Mesendoderm (in vitro differentiated cells): ENCODE measurements around the gene SOCS7.
"Not testable (repeated sequence)": the region's sequence is repeated elsewhere in the genome, so short reads cannot be mapped to it uniquely, and the experiment has no call there.

Experiments used
- DNase-seq: peaks from one replicate; pipeline ENCODE4 v3.0.0; 2013
- H2AK5ac ChIP-seq: 2 replicates; pipeline ENCODE4 v1.6.1; 2013; ENCODE audit warnings: low read length, inconsistent platforms
- H2BK120ac ChIP-seq: 2 replicates; pipeline ENCODE4 v1.6.1; 2013; ENCODE audit warnings: low read depth, mild to moderate bottlenecking, low read length, moderate library complexity, mixed read lengths
- H2BK15ac ChIP-seq: replicated peaks from 2 replicates; pipeline ENCODE4 v1.6.1; 2013; ENCODE audit warnings: low read depth, mild to moderate bottlenecking, moderate library complexity
- H2BK5ac ChIP-seq: 2 replicates; pipeline ENCODE4 v1.6.1; 2013; ENCODE audit warnings: low read length, inconsistent platforms
- H3K18ac ChIP-seq: 2 replicates; pipeline ENCODE4 v1.6.1; 2013; ENCODE audit warnings: mild to moderate bottlenecking, low read length, mixed read lengths
- H3K23ac ChIP-seq: one replicate; pipeline ENCODE4 v1.6.1; 2013; ENCODE audit warnings: low read length
- H3K27ac ChIP-seq: 2 replicates; pipeline ENCODE4 v1.5.1; 2013; ENCODE audit warnings: low read depth, mild to moderate bottlenecking, inconsistent platforms, low read length, moderate library complexity
- H3K27me3 ChIP-seq: 2 replicates; pipeline ENCODE4 v1.6.1; 2013; ENCODE audit warnings: low read length, control low read depth, mild to moderate bottlenecking, inconsistent platforms; ENCODE audit not compliant: insufficient read depth, poor library complexity
- H3K36me3 ChIP-seq: 2 replicates; pipeline ENCODE4 v1.6.1; 2013; ENCODE audit warnings: low read length, inconsistent platforms; ENCODE audit not compliant: control insufficient read depth, insufficient read depth
- H3K4ac ChIP-seq: one replicate; pipeline ENCODE4 v1.6.1; 2013; ENCODE audit warnings: low read depth, mild to moderate bottlenecking, low read length, moderate library complexity
- H3K4me1 ChIP-seq: 2 replicates; pipeline ENCODE4 v1.6.1; 2013; ENCODE audit warnings: low read depth, low read length, inconsistent platforms; ENCODE audit not compliant: control insufficient read depth
- H3K4me2 ChIP-seq: 2 replicates; pipeline ENCODE4 v1.6.1; 2013; ENCODE audit warnings: low read length
- H3K4me3 ChIP-seq: 2 replicates; pipeline ENCODE4 v1.5.1; 2013; ENCODE audit warnings: mild to moderate bottlenecking, low read length
- H3K56ac ChIP-seq: one replicate; pipeline ENCODE4 v1.6.1; 2013; ENCODE audit warnings: low read length
- H3K79me1 ChIP-seq: 2 replicates; pipeline ENCODE4 v1.6.1; 2013; ENCODE audit warnings: low read length, inconsistent platforms
- H3K79me2 ChIP-seq: 2 replicates; pipeline ENCODE4 v1.6.1; 2013; ENCODE audit warnings: mild to moderate bottlenecking, low read length; ENCODE audit not compliant: control insufficient read depth, insufficient read depth
- H3K9ac ChIP-seq: 2 replicates; pipeline ENCODE4 v1.6.1; 2013; ENCODE audit warnings: low read length, inconsistent platforms
- H4K5ac ChIP-seq: one replicate; pipeline ENCODE4 v1.6.1; 2013; ENCODE audit warnings: low read length
- H4K8ac ChIP-seq: one replicate; pipeline ENCODE4 v1.6.1; 2013; ENCODE audit warnings: low read depth, mild to moderate bottlenecking, control low read depth, low read length, moderate library complexity
- WGBS: extraction: QIAGEN DNeasy Blood & Tissue Kit; methylation state at CpG from one replicate; pipeline ENCODE4 v1.1.7; 2013; ENCODE audit warnings: low lambda C conversion rate, missing lambda C conversion rate; ENCODE audit not compliant: insufficient coverage; ENCODE audit errors: extremely low coverage; 5-methylcytosine and 5-hydroxymethylcytosine counted together

Gene SOCS7

DNA sequence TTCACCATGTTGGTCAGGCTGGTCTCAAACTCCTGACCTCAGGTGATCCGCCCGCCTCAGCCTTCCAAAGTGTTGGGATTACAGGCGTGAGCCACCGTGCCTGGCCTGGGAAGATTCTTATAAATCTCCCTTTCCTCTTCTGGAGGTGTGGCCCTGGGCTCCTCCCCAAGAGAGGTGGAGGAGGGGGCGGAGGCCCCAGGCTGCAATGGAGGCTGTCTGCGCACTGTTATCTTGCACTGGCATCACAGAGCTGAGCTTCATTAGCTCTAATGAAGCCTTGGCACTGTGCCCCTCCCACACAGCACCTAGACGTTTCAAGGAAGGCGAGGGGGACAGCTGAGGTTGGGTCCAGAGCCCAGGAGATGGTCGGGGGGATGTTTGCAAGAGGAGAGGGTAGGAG, 84.2 kb downstream of the SOCS7 start:
- Histone ChIP-seq H2AK5ac (no peak overlapping the region), H3K18ac (no peak overlapping the region), H3K23ac (no peak overlapping the region), H2BK120ac (no peak overlapping the region), H4K8ac (no peak overlapping the region), H3K27ac (no peak overlapping the region), H3K4me2 (no peak overlapping the region), H3K79me1 (peaks cover 2% of the 10 kb centered on the region), H2BK5ac (no peak overlapping the region), H3K4ac (no peak overlapping the region), H3K27me3 (no peaks in the 10 kb centered on the region), H3K79me2 (no peaks in the 10 kb centered on the region), H3K4me1 (no peaks in the 10 kb centered on the region), H3K4me3 (no peak overlapping the region), H4K5ac (no peak overlapping the region), H3K36me3 (no peaks in the 10 kb centered on the region), H3K9ac (no peak overlapping the region), H3K56ac (no peak overlapping the region), H2BK15ac (no peak overlapping the region)
- no CpG with 5 or more reads among the region's 9 CpGs for WGBS
- DNase-seq: no peak

DNA sequence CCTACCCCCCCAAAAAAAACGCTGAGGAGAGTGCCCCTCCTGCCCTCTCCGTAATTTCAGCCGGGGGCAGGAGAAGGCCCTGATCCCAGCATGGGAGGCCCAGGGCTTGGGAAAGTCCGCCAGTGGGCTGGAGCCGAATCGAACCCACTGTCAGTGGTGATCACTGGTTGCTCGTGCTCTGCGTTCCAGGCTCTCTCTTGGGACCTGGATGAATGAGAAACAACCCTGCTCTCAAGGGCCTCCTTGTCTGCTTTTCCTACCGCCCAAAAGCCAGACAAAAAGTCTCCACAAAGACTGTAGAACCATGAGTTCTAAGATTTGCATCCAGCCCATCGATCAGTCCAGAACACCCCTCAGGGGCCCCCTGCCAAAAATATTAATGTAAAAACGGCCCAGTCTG, 84.7 kb downstream of the SOCS7 start:
- Histone ChIP-seq H3K4me1 (peaks cover 3% of the 10 kb centered on the region), H2BK120ac (no peak overlapping the region), H3K79me2 (no peaks in the 10 kb centered on the region), H3K56ac (no peak overlapping the region), H3K4me3 (no peak overlapping the region), H2BK15ac (no peak overlapping the region), H3K4me2 (no peak overlapping the region), H3K23ac (no peak overlapping the region), H2AK5ac (no peak overlapping the region), H3K9ac (no peak overlapping the region), H3K4ac (no peak overlapping the region), H3K27me3 (no peaks in the 10 kb centered on the region), H3K79me1 (peaks cover 2% of the 10 kb centered on the region), H3K18ac (no peak overlapping the region), H4K5ac (no peak overlapping the region), H3K27ac (no peak overlapping the region), H2BK5ac (no peak overlapping the region), H3K36me3 (no peaks in the 10 kb centered on the region), H4K8ac (no peak overlapping the region)
- no CpG with 5 or more reads among the region's 11 CpGs for WGBS
- no peak for DNase-seq

DNA sequence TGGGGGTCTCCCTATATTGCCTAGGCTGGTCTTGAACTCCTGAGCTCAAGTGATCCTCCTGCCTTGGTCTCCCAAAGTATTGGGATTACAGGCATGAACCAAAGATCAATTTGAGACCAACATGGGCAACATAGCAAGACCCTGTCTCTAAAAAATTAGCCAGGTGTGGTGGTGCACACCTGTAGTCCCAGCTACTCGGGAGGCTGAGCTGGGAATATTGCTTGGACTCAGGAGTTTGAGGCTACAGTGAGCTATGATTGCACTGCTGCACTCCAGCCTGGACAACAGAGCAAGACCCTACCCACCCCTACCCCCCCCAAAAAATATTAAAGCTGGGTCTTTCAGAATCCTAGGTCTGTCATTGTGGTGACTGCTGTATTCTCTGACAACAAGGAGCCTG, 85.7 kb downstream of the SOCS7 start:
- H2BK5ac ChIP-seq, H3K23ac ChIP-seq, H2BK120ac ChIP-seq, H3K56ac ChIP-seq, H2BK15ac ChIP-seq, H3K27ac ChIP-seq, H4K8ac ChIP-seq, DNase-seq, H3K79me1 ChIP-seq, H3K9ac ChIP-seq, H4K5ac ChIP-seq, H3K4me1 ChIP-seq, H3K4me2 ChIP-seq, H3K4me3 ChIP-seq, H3K4ac ChIP-seq, H2AK5ac ChIP-seq, H3K18ac ChIP-seq, H3K36me3 ChIP-seq, H3K79me2 ChIP-seq, H3K27me3 ChIP-seq: not testable (repeated sequence)
- no CpG with 5 or more reads among the region's 1 CpG for WGBS

DNA sequence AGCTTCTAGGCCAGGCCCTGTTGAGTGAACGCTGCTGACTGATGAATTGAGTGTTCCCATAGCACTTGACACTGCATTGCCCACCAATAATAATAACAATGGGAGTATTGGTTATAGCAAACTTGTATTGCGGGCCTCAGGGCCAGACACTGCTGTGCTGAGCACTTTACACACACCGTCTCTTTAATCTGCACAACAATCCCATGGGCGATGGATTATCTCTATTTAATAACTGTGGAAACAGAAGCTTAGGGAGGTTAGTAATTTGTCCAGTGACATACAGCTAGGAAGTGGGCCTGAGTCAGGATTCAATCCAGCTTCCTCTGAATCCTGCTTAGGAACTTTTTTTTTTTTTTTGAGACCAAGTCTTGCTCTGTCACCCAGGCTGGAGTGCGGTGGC, 87.8 kb downstream of the SOCS7 start:
- no peak overlapping the region for H3K9ac ChIP-seq

DNA sequence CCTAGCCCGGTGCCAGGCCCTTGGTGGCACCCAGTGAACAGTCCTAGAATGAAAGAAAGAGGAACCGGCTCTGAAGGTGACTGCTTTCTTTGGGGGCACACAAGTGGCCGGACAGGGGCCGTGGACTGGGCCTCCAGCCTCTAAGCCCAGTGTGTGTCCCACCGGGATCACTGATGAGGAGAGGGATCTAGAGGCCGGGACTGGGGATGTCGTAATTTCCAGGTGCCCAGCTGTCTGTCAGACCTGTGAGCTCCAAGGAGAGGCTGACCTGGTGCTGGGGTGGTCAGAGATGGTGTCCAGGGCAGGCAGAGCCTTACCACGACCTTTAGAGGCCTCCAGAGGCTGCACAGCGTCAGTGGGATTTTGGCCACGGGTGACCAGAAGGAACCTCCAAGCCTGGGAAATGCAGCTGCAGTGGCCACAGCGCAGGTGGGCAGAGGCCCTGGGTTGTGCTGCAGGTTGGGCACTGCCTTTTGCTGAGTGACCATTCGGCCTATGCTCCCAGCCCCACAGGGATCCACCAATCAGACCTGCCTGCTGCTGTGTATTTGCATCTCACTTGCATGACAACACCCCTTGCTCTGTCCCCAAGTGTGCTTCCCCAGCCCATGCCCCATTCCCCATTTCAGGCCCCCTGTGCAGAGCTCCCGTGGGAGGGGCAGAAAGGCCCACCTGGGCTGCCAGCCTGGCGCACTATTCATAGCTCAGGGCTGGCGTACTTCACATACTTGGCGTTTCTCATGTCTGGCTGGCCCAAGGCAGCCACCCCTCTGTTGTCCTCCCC, 89.2 kb downstream of the SOCS7 start:
- Histone ChIP-seq H3K23ac (no peak overlapping the region), H3K27me3 (no peaks in the 10 kb centered on the region), H3K79me2 (no peaks in the 10 kb centered on the region), H3K9ac (no peak overlapping the region), H2BK5ac (no peak overlapping the region), H4K5ac (no peak overlapping the region), H3K18ac (no peak overlapping the region), H2BK120ac (no peak overlapping the region), H2AK5ac (no peak overlapping the region), H3K4me3 (no peak overlapping the region), H3K27ac (no peak overlapping the region), H3K36me3 (no peaks in the 10 kb centered on the region), H3K4ac (no peak overlapping the region), H4K8ac (no peak overlapping the region), H3K4me1 (peaks cover 3% of the 10 kb centered on the region), H3K79me1 (no peaks in the 10 kb centered on the region), H2BK15ac (no peak overlapping the region), H3K4me2 (no peak overlapping the region), H3K56ac (peak overlapping the region; percentile 27)
- no peak for DNase-seq
- no CpG with 5 or more reads among the region's 16 CpGs for WGBS

More for the DNA sequence above, 87.8 kb downstream of the SOCS7 start:
- no peak overlapping the region for H3K4me3 ChIP-seq
- no peaks in the 10 kb centered on the region for H3K36me3 ChIP-seq
- peaks cover 3% of the 10 kb centered on the region for H3K4me1 ChIP-seq
- DNase-seq: no peak
- H2AK5ac ChIP-seq: no peak overlapping the region
- no peak overlapping the region for H2BK5ac ChIP-seq
- no CpG with 5 or more reads among the region's 5 CpGs for WGBS
- no peak overlapping the region for H3K56ac ChIP-seq
- H3K79me1 ChIP-seq: peaks cover 2% of the 10 kb centered on the region
- no peak overlapping the region for H2BK15ac ChIP-seq
- H3K4me2 ChIP-seq: no peak overlapping the region
- H4K5ac ChIP-seq: no peak overlapping the region
- H3K27me3 ChIP-seq: no peaks in the 10 kb centered on the region
- no peak overlapping the region for H3K18ac ChIP-seq
- H3K79me2 ChIP-seq: no peaks in the 10 kb centered on the region
- no peak overlapping the region for H3K27ac ChIP-seq
- H4K8ac ChIP-seq: no peak overlapping the region
- H3K23ac ChIP-seq: no peak overlapping the region
- no peak overlapping the region for H3K4ac ChIP-seq
- no peak overlapping the region for H2BK120ac ChIP-seq
